ENCODE measurements around the gene PROSER2. TPM values are rescaled to one million over a fixed set of nuclear protein-coding genes. Genes with fewer than 3 reads are reported as not detected.

PROSER2 gene
- total and polyA plus RNA-seq, 2 donors (not counting 1 experiment from before 2014, with no cell fraction given): 0.07 TPM; not detected in 1

- no peaks in the 10 kb centered on the region for H3K4me1 Mint-ChIP-seq
- CTCF ChIA-PET: no interaction called here
- intact Hi-C loops (cut with micrococcal nuclease): no loop called here
Measured at GRCh38 chr10:11813177-11813576, 10.0 kb upstream of the PROSER2 start.

More at GRCh38 chr10:11813177-11813576, 10.0 kb upstream of the PROSER2 start:
- H3K4me2 ChIP-seq (replicated peaks; ENCODE audit: low read depth, low read length, poor library complexity, severe bottlenecking): no peak overlapping the region
- POLR2A ChIA-PET: no interaction called here
- DNase-seq: no peak
- ATAC-seq (ENCODE audit: low read depth): no peak
- H3K27me3 ChIP-seq (replicated peaks in 1 of 4; ENCODE audit: control extremely low read depth in 1 of 4, control insufficient read depth in 3 of 4, insufficient read depth in 4 of 4, low read length in 3 of 4): no peaks in the 10 kb centered on the region
- H4K20me1 ChIP-seq (ENCODE audit: control insufficient read depth, insufficient read depth, low read length, poor library complexity, severe bottlenecking): no peaks in the 10 kb centered on the region
- H2AFZ ChIP-seq (ENCODE audit: insufficient read depth, low read depth, low read length, poor library complexity, severe bottlenecking): no peak overlapping the region
- Mint-ChIP-seq H3K27me3 (peaks cover 19% of the 10 kb centered on the region), H3K4me3 (no peak overlapping the region), H3K27ac (no peak overlapping the region), H3K9me3 (ENCODE audit: insufficient read depth) (no peaks in the 10 kb centered on the region)
- no peak overlapping the region for H3K27ac ChIP-seq (ENCODE audit: low read length in 2 of 2)
- no peaks in the 10 kb centered on the region for H3K36me3 ChIP-seq (replicated peaks in 1 of 2; ENCODE audit: control extremely low read depth in 1 of 2, control insufficient read depth in 1 of 2, extremely low read depth in 1 of 2, insufficient read depth in 2 of 2, low read length in 1 of 2)
- no peaks in the 10 kb centered on the region for H3K9me3 ChIP-seq (ENCODE audit: control extremely low read depth in 1 of 3, control insufficient read depth in 2 of 3, insufficient read depth in 1 of 3, low read length in 2 of 3)
- TF ChIP-seq EZH2 (IDR thresholded peaks at IDR 0.05; ENCODE audit: borderline replicate concordance, insufficient read depth, low read depth, low read length, poor library complexity, severe bottlenecking) (no peak), CTCF (IDR thresholded peaks at IDR 0.05) (no peak)
- no peak overlapping the region for H3K9ac ChIP-seq (ENCODE audit: low read length)
- no peaks in the 10 kb centered on the region for H3K79me2 ChIP-seq (ENCODE audit: control insufficient read depth, insufficient read depth, low read length)
- 92% methylated on average over 5 of the region's 7 CpGs for WGBS (ENCODE audit: insufficient coverage)
- H3K4me3 ChIP-seq (ENCODE audit: control extremely low read depth in 1 of 5, extremely low read depth in 1 of 5, insufficient read depth in 1 of 5, low read depth in 2 of 5, low read length in 4 of 5): no peak overlapping the region
- no peaks in the 10 kb centered on the region for H3K4me1 ChIP-seq (ENCODE audit: control insufficient read depth in 2 of 2, insufficient read depth in 2 of 2, low read length in 2 of 2)
